Neural crest cell (in vitro differentiated cells): ENCODE data around the gene RPL36. TPM values are rescaled to one million over a fixed set of nuclear protein-coding genes. Genes with fewer than 3 reads are reported as not detected.

Experiments used
- DNase-seq: peaks from one replicate; pipeline ENCODE4 v3.0.0; 2021; ENCODE audit warnings: low read depth, mixed read lengths, low spot score
- H3K27ac Mint-ChIP-seq: one replicate; pipeline ENCODE4 v1.8.0; 2021; ENCODE audit warnings: mild to moderate bottlenecking, mixed read lengths; ENCODE audit not compliant: unreplicated experiment
- H3K27me3 Mint-ChIP-seq: 2 replicates; pipeline ENCODE4 v1.8.0; 2021; ENCODE audit warnings: low read depth, mild to moderate bottlenecking, mixed read lengths
- H3K36me3 Mint-ChIP-seq: 2 replicates; pipeline ENCODE4 v1.8.0; 2021; ENCODE audit warnings: low read depth, mild to moderate bottlenecking, mixed read lengths
- H3K4me1 Mint-ChIP-seq: 2 replicates; pipeline ENCODE4 v1.8.0; 2021; ENCODE audit warnings: mixed read lengths
- H3K4me3 Mint-ChIP-seq: one replicate; pipeline ENCODE4 v1.8.0; 2021; ENCODE audit warnings: mild to moderate bottlenecking, mixed read lengths
- H3K9me3 Mint-ChIP-seq: 2 replicates; pipeline ENCODE4 v1.8.0; 2021; ENCODE audit warnings: mixed read lengths
- total RNA-seq: library from RNA; stranded (reverse); gene quantifications from 2 replicates; pipeline ENCODE4 v1.2.1, GENCODE V29; 2021
- TF ChIP-seq, protein P1 (sequence below): fragments of 200-600 bp; sonication (generic); conservative IDR thresholded peaks from 2 replicates; pipeline ENCODE4 v1.5.0; 2021; ENCODE audit warnings: antibody characterized with exemption, mild to moderate bottlenecking

Gene RPL36
- total RNA-seq, 1 donor from 2014 or later: 1,029 TPM

DNA sequence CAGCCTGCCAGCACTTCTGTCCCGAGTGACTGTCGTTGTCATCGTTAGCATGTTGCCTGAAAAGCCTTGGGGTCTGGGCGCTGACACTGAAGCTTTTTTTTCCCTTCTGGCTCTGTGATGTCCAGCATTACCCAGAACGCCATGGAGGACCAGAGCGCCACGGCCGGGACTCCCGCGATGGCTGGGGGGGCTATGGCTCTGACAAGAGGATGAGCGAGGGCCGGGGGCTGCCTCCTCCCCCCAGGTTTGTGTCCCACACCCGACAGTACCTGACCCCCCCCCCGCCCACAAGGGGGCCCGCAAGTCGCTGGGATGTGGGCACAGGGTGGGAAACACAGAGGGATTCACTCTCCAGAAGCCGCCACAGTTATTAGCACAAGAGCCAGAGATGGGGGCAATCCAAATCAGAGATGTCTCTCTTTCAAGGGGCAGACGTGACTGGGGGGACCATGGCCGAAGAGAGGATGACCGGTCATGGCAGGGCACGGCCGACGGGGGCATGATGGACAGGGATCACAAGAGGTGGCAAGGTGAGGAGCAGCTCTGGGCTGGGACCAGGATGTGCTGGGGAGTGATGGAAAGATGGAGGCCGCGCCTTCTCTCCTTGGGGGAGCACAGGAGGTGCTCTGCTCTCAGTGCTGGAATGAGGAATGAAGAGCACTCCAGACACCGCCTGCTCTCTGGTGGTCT, 23.0 kb upstream of the RPL36 start:
- H3K27ac Mint-ChIP-seq: peak overlapping the region; percentile 35
- no peaks in the 10 kb centered on the region for H3K4me1 Mint-ChIP-seq
- no peak for DNase-seq
- peaks cover 25% of the 10 kb centered on the region for H3K36me3 Mint-ChIP-seq
- no peak overlapping the region for H3K4me3 Mint-ChIP-seq
- TF ChIP-seq, protein P1, sequence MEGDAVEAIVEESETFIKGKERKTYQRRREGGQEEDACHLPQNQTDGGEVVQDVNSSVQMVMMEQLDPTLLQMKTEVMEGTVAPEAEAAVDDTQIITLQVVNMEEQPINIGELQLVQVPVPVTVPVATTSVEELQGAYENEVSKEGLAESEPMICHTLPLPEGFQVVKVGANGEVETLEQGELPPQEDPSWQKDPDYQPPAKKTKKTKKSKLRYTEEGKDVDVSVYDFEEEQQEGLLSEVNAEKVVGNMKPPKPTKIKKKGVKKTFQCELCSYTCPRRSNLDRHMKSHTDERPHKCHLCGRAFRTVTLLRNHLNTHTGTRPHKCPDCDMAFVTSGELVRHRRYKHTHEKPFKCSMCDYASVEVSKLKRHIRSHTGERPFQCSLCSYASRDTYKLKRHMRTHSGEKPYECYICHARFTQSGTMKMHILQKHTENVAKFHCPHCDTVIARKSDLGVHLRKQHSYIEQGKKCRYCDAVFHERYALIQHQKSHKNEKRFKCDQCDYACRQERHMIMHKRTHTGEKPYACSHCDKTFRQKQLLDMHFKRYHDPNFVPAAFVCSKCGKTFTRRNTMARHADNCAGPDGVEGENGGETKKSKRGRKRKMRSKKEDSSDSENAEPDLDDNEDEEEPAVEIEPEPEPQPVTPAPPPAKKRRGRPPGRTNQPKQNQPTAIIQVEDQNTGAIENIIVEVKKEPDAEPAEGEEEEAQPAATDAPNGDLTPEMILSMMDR: no peak
- no peaks in the 10 kb centered on the region for H3K9me3 Mint-ChIP-seq
- no peaks in the 10 kb centered on the region for H3K27me3 Mint-ChIP-seq

- Mint-ChIP-seq H3K4me1 (no peaks in the 10 kb centered on the region), H3K27ac (no peak overlapping the region), H3K9me3 (no peaks in the 10 kb centered on the region), H3K27me3 (no peaks in the 10 kb centered on the region), H3K4me3 (no peak overlapping the region), H3K36me3 (peaks cover 26% of the 10 kb centered on the region)
- TF ChIP-seq, protein P1: no peak
- no peak for DNase-seq
Measured at GRCh38 chr19:5667751-5668271, 22.3 kb upstream of the RPL36 start.

DNA sequence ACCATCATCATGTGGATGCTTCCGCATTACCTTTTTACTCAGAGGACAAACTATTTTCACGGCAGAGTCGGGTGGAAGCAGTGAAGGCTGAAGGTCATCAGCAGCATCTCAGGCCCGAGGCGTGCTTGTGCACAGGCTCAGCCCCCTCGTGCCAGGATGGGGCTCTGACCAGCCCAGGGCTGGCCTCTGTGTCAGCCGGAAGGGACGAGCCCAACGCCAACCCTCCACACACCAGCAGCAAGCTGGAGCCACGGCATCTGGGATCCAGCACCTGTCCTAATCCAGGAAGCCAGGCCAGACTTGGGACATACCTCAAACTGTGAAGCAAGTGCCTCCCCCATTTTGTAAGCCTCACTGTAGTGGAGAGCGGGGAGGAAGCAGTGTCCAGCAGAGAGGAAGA, 20.9 kb upstream of the RPL36 start:
- Mint-ChIP-seq H3K9me3 (no peaks in the 10 kb centered on the region), H3K36me3 (peaks cover 29% of the 10 kb centered on the region), H3K27ac (no peak overlapping the region), H3K4me3 (no peak overlapping the region), H3K27me3 (no peaks in the 10 kb centered on the region), H3K4me1 (no peaks in the 10 kb centered on the region)
- DNase-seq: no peak
- TF ChIP-seq, protein P1: no peak

GRCh38 chr19:5671600-5671999, 18.5 kb upstream of the RPL36 start:
- Mint-ChIP-seq H3K27ac (no peak overlapping the region), H3K9me3 (no peaks in the 10 kb centered on the region), H3K27me3 (no peaks in the 10 kb centered on the region), H3K4me1 (no peaks in the 10 kb centered on the region), H3K4me3 (no peak overlapping the region), H3K36me3 (peaks cover 17% of the 10 kb centered on the region)
- TF ChIP-seq, protein P1: no peak
- no peak for DNase-seq

DNA sequence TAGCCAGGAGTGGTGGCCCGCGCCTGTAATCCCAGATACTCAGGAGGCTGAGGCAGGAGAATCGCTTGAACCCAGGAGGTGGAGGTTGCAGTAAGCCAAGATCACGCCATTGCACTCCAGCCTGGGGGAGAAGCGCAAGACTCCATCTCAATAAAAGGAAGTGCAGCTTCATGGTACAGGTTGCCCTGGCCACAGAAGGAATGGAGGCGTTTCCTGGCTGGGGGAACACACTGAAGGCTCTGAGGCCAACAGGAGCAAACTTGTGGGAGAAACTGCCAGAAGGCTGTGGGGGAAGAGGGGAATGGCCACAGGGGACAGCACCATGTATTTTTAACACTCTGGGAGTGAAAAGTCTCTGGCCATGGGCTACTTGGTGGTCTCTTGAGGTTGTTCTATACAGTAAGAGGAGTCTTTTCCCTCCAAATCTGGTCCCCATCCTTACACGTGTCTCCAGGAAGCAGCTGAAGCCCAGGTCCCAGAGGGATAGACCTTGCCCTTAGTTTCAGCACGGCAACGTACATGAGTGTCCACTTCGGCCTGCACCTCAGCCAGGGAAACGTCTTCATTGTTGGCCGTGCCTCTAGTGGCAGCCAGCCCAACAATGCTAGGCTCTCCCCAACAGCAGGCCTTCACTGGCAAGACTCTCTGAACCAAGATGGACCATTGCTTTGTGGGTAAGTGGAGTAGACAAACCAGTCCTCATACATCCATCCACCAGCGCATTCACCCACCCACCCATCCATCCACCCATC, 17.2 kb upstream of the RPL36 start:
- Mint-ChIP-seq H3K4me3 (peak overlapping the region; percentile 49), H3K4me1 (no peaks in the 10 kb centered on the region), H3K9me3 (no peaks in the 10 kb centered on the region), H3K36me3 (peaks cover 11% of the 10 kb centered on the region), H3K27ac (no peak overlapping the region), H3K27me3 (no peaks in the 10 kb centered on the region)
- DNase-seq: no peak
- TF ChIP-seq, protein P1: no peak
